A673 (cell line): ENCODE results near the gene CD226.
"Not testable (repeated sequence)": the region's sequence is repeated elsewhere in the genome, so short reads cannot be mapped to it uniquely, and the experiment has no call there.

Experiments
- CTCF ChIP-seq: fragments of 300-800, 200-600 bp; sonication (generic); conservative IDR thresholded peaks from 2 replicates; pipeline ENCODE4 v1.5.1; 2017; ENCODE audit warnings: low read depth, mild to moderate bottlenecking, antibody characterized with exemption, low read length, moderate library complexity, mixed read lengths
- EZH2 ChIP-seq: fragments of 200-600 bp; sonication (generic); IDR thresholded peaks from 2 replicates; pipeline ENCODE4 v1.6.1; 2017; ENCODE audit warnings: borderline replicate concordance, low read depth, mild to moderate bottlenecking, mixed read lengths, antibody characterized with exemption, low read length; ENCODE audit not compliant: poor library complexity, severe bottlenecking

GRCh38 chr18:69939812-69940211 is 7.9 kb downstream of the CD226 start:
- TF ChIP-seq EZH2, CTCF: not testable (repeated sequence)
